MCF 10A (cell line): ENCODE data around the gene MYO10. TPM values are rescaled to one million over a fixed set of nuclear protein-coding genes. Genes with fewer than 3 reads are reported as not detected.

Experiments
- BruUV-seq: library from RNA; stranded (reverse); fragments of 400-500 nt; replicated peaks from 2 replicates; lab custom pipeline; 2021; lab: Mats Ljungman, UMichigan
- CTCF ChIA-PET: fragments of 300-600 bp; sonication (Branson Sonifier 250); formaldehyde crosslinking; extraction: SDS; loops from one replicate; lab custom pipeline; 2021; ENCODE audit warnings: antibody characterized with exemption, inconsistent platforms; lab: Yijun Ruan, JAX
- POLR2A ChIA-PET: fragments of 300-600, 350-650 bp; sonication (Branson Sonifier 250); formaldehyde crosslinking; extraction: SDS; loops from one replicate; lab custom pipeline; 2020; ENCODE audit warnings: antibody characterized with exemption, inconsistent platforms; lab: Yijun Ruan, JAX
- DNase-seq: peaks from one replicate; pipeline ENCODE4 v3.0.0-alpha.2; 2018; ENCODE audit not compliant: unreplicated experiment
- H3K27ac Mint-ChIP-seq: one replicate; pipeline ENCODE4 v1.8.0; 2022; ENCODE audit warnings: mild to moderate bottlenecking, low read depth, mixed read lengths; ENCODE audit not compliant: unreplicated experiment
- H3K27me3 Mint-ChIP-seq: one replicate; pipeline ENCODE4 v1.8.0; 2022; ENCODE audit warnings: mixed read lengths; ENCODE audit not compliant: insufficient read depth, unreplicated experiment
- H3K36me3 Mint-ChIP-seq: one replicate; pipeline ENCODE4 v1.8.0; 2022; ENCODE audit warnings: mild to moderate bottlenecking, moderate library complexity, mixed read lengths; ENCODE audit not compliant: insufficient read depth, unreplicated experiment
- H3K4me1 Mint-ChIP-seq: one replicate; pipeline ENCODE4 v1.8.0; 2022; ENCODE audit warnings: mixed read lengths; ENCODE audit not compliant: insufficient read depth, unreplicated experiment
- H3K4me3 Mint-ChIP-seq: one replicate; pipeline ENCODE4 v1.8.0; 2022; ENCODE audit warnings: mild to moderate bottlenecking, moderate library complexity, mixed read lengths; ENCODE audit not compliant: unreplicated experiment
- H3K9me3 Mint-ChIP-seq: one replicate; pipeline ENCODE4 v1.8.0; 2022; ENCODE audit warnings: mixed read lengths; ENCODE audit not compliant: unreplicated experiment
- intact Hi-C: fragments of 100-400 bp; cut with micrococcal nuclease; formaldehyde crosslinking; loops from 2 replicates; pipeline ENCODE4 v1.14.1; 2022
- total RNA-seq: library from RNA; stranded (reverse); gene quantifications from 2 replicates; pipeline ENCODE4 v1.2.3, GENCODE V29; 2022
- TF ChIP-seq, protein P1 (sequence below): fragments of 200-600 bp; IDR thresholded peaks from one replicate; pipeline ENCODE4 v1.8.0; 2022; ENCODE audit warnings: antibody characterized with exemption, mild to moderate bottlenecking; ENCODE audit not compliant: unreplicated experiment

Gene MYO10
- total RNA-seq, 1 experiment from 2014 or later, result 35.7 TPM

DNA sequence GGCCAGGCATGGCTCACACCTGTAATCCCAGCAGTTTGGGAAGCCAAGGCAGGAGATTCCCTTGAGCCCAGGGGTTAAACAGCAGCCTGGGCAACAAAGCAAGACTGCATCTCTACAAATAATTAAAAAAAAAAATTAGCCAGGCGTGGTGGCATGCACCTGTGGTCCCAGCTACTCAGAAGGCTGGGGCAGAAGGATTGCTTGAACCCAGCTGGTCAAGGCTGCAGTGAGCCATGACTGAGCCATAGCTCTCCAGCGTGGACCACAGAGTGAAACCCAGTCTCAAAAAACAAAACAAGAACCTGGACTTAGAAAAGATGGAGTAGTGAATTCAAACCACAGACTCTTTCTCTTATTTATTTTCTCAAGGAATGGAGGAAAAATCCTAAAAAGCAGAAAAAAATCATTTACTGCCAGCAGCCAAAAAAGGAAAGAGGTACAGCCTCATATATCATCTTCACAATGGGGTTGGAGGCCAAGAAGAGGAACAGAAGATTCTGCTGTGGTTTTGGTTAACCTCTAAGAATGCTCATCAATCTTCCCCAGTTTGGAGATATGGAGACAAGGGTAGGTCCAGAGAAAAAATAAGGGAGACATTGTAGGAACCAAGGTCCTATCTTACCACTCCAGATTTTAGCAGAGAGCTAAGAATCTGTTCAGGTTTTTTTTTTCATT is 40.0 kb upstream of the MYO10 start:
- Mint-ChIP-seq H3K4me1 (no peaks in the 10 kb centered on the region), H3K4me3 (no peak overlapping the region), H3K27ac (no peak overlapping the region), H3K9me3 (no peaks in the 10 kb centered on the region), H3K36me3 (no peaks in the 10 kb centered on the region), H3K27me3 (no peaks in the 10 kb centered on the region)
- TF ChIP-seq, protein P1, sequence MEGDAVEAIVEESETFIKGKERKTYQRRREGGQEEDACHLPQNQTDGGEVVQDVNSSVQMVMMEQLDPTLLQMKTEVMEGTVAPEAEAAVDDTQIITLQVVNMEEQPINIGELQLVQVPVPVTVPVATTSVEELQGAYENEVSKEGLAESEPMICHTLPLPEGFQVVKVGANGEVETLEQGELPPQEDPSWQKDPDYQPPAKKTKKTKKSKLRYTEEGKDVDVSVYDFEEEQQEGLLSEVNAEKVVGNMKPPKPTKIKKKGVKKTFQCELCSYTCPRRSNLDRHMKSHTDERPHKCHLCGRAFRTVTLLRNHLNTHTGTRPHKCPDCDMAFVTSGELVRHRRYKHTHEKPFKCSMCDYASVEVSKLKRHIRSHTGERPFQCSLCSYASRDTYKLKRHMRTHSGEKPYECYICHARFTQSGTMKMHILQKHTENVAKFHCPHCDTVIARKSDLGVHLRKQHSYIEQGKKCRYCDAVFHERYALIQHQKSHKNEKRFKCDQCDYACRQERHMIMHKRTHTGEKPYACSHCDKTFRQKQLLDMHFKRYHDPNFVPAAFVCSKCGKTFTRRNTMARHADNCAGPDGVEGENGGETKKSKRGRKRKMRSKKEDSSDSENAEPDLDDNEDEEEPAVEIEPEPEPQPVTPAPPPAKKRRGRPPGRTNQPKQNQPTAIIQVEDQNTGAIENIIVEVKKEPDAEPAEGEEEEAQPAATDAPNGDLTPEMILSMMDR, result no peak
- ChIA-PET CTCF (no interaction called here), POLR2A (no interaction called here)
- BruUV-seq, result no TSS peak
- no peak for DNase-seq
- intact Hi-C loops, result no loop called here

DNA sequence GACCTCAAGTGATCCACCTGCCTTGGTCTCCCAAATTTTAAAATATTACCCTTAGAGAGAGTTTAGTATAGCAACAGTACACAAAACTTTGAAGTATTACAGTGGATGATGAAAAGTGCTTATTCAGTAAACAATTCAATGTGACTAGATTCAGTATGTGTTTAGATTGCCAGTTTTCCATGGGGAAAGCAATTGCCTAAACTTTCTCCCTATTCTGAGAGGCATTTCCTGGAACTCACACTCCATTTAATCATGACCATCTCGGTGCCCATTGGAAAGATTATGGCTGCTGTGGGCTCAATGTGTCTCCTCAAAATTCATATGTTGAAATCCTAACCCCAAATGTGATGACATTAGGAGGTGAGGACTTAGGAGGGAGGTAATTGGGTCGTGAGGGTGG is 38.9 kb upstream of the MYO10 start:
- ChIA-PET CTCF (interaction anchor here (0.6 kb wide), 1 partner anchor 9 kb away, joined by 3 read pairs; no protein-coding TSS in a partner anchor), POLR2A (no interaction called here)
- TF ChIP-seq, protein P1, result no peak
- intact Hi-C loops, result no loop called here
- BruUV-seq, result no TSS peak
- Mint-ChIP-seq H3K27me3 (no peaks in the 10 kb centered on the region), H3K27ac (no peak overlapping the region), H3K4me1 (no peaks in the 10 kb centered on the region), H3K36me3 (no peaks in the 10 kb centered on the region), H3K9me3 (no peaks in the 10 kb centered on the region), H3K4me3 (no peak overlapping the region)
- DNase-seq, result no peak

DNA sequence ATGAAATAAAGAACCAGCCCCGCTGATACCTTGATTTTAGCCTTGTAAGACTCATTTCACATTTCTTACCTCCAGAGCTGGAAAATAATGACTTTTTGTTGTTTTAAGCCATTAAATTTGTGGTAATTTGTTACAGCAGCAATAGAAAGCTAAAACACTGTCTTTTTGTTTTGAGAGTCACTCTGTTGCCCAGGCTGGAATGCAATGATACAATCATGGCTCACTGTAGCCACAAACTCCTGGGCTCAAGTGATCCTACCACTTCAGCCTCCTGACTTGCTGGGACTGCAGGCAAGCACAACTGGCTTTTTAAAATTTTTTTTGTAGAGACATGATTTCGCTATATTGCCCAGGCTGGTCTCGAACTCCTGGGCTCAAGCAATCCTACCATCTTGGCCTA is 34.7 kb upstream of the MYO10 start:
- no peak for DNase-seq
- Mint-ChIP-seq H3K36me3 (peaks cover 7% of the 10 kb centered on the region), H3K27ac (no peak overlapping the region), H3K27me3 (no peaks in the 10 kb centered on the region), H3K9me3 (no peaks in the 10 kb centered on the region), H3K4me3 (no peak overlapping the region), H3K4me1 (no peaks in the 10 kb centered on the region)
- intact Hi-C loops, result no loop called here
- BruUV-seq, result no TSS peak
- CTCF ChIA-PET, result interaction anchor here (0.6 to 1.4 kb wide), 2 partner anchors 10 to 179 kb away, joined by 3 to 5 read pairs; no protein-coding TSS in a partner anchor
- TF ChIP-seq, protein P1, result no peak
- POLR2A ChIA-PET, result no interaction called here

DNA sequence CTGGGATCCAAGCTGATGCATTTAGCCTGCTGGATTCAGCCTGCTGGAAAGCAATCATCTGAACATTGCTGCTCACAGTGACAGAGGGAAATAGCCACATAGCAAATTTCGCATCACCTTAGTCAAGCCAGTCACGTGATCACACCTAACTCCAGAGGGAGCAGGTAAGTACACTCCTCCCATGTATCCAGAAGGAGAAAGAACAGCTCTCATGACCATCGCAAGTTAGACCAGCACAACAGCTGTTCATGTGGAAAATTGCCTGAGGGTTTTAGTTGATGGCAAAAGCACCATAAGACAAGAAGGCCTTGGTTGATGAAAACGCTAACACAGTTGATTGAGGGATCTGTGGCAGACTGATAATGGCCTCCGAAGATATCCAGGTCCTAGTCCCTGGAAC is 34.2 kb upstream of the MYO10 start:
- Mint-ChIP-seq H3K4me1 (no peaks in the 10 kb centered on the region), H3K36me3 (peaks cover 7% of the 10 kb centered on the region), H3K27me3 (no peaks in the 10 kb centered on the region), H3K4me3 (no peak overlapping the region), H3K9me3 (no peaks in the 10 kb centered on the region), H3K27ac (no peak overlapping the region)
- TF ChIP-seq, protein P1, result no peak
- intact Hi-C loops, result no loop called here
- CTCF ChIA-PET, result interaction anchor here (0.6 to 1.4 kb wide), 5 partner anchors 10 to 220 kb away, joined by 3 to 5 read pairs (median 3); no protein-coding TSS in a partner anchor
- no peak for DNase-seq
- no TSS peak for BruUV-seq
- POLR2A ChIA-PET, result no interaction called here
